GM23248 (cell line): ENCODE measurements around the gene DOC2A.

Experiments used
- EZH2 ChIP-seq: fragments of 200-600 bp; sonication (generic); IDR thresholded peaks from 2 replicates; pipeline ENCODE4 v1.6.1; 2018; ENCODE audit warnings: antibody characterized with exemption, mild to moderate bottlenecking; ENCODE audit not compliant: insufficient read depth, poor library complexity, severe bottlenecking
- EZH2phosphoT487 ChIP-seq: fragments of 200-600 bp; sonication (generic); IDR thresholded peaks from 2 replicates; pipeline ENCODE4 v1.6.1; 2018; ENCODE audit warnings: antibody characterized with exemption, moderate library complexity, mild to moderate bottlenecking, low read depth; ENCODE audit not compliant: insufficient read depth

- TF ChIP-seq EZH2: no peak
- TF ChIP-seq EZH2phosphoT487: no peak
Measured at GRCh38 chr16:30010844-30011713, at the start of gene DOC2A.
